ENCODE measurements around the gene PEPD.

- TF ChIP-seq CTCF (IDR thresholded peaks at IDR 0.05; ENCODE audit: poor library complexity) (no peak), EZH2phosphoT487 (IDR thresholded peaks at IDR 0.05; ENCODE audit: low read depth, severe bottlenecking, unreplicated experiment) (no peak), EZH2 (IDR thresholded peaks at IDR 0.05; ENCODE audit: borderline replicate concordance) (no peak)
These were observed 23.8 kb upstream of the PEPD start for GRCh38 chr19:33545217-33545981.

All from hepatocyte (in vitro differentiated cells).